Renal cortical epithelial cell (primary cell): ENCODE data around the gene CTAGE8. TPM values are rescaled to one million over a fixed set of nuclear protein-coding genes. Genes with fewer than 3 reads are reported as not detected.
"Not testable (repeated sequence)": the region's sequence is repeated elsewhere in the genome, so short reads cannot be mapped to it uniquely, and the experiment has no call there.

Source experiments
- DNase-seq: peaks from one replicate; pipeline ENCODE4 v3.0.0-alpha.2; 2011; ENCODE audit warnings: low read depth
- total RNA-seq: library from RNA; depleted of rRNA; stranded (reverse); fragments of >200 nt; gene quantifications from 2 replicates; pipeline ENCODE4 v1.2.3, GENCODE V29; 2014

Gene CTAGE8
- total RNA-seq = 2.3 and 3.9 TPM in 2 replicates

GRCh38 chr7:144269188-144269587, at the start of gene CTAGE8:
TSS of gene CTAGE8 (minus strand) at chr7:144269288. CDS start at chr7:144269250, 38 bp downstream.
- DNase-seq = not testable (repeated sequence)

GRCh38 chr7:144317537-144317936, 48.4 kb upstream of the CTAGE8 start:
- not testable (repeated sequence) for DNase-seq

- DNase-seq = not testable (repeated sequence)
These were observed 42.9 kb upstream of the CTAGE8 start, which contains the start of gene OR2A1 for GRCh38 chr7:144311872-144312469. TSS of gene OR2A1 (plus strand) at chr7:144312419. CDS start at chr7:144318125, 5,706 bp downstream.

GRCh38 chr7:144311218-144311617, 42.1 kb upstream of the CTAGE8 start:
- DNase-seq = not testable (repeated sequence)

GRCh38 chr7:144309702-144310101, 40.6 kb upstream of the CTAGE8 start:
- not testable (repeated sequence) for DNase-seq

GRCh38 chr7:144305156-144305555, 36.1 kb upstream of the CTAGE8 start:
- DNase-seq = not testable (repeated sequence)

GRCh38 chr7:144303607-144304006, 34.5 kb upstream of the CTAGE8 start:
- not testable (repeated sequence) for DNase-seq

GRCh38 chr7:144302578-144303303, 33.7 kb upstream of the CTAGE8 start:
- DNase-seq = not testable (repeated sequence)

- not testable (repeated sequence) for DNase-seq
These were observed 24.9 kb upstream of the CTAGE8 start for GRCh38 chr7:144293794-144294499.

- not testable (repeated sequence) for DNase-seq
These were observed 23.5 kb upstream of the CTAGE8 start for GRCh38 chr7:144292384-144293161.

GRCh38 chr7:144291607-144292006, 22.5 kb upstream of the CTAGE8 start:
- DNase-seq = not testable (repeated sequence)

- not testable (repeated sequence) for DNase-seq
These were observed 18.2 kb upstream of the CTAGE8 start for GRCh38 chr7:144287171-144287784.

GRCh38 chr7:144283716-144284115, 14.6 kb upstream of the CTAGE8 start:
- DNase-seq = not testable (repeated sequence)

GRCh38 chr7:144282490-144282889, 13.4 kb upstream of the CTAGE8 start:
- not testable (repeated sequence) for DNase-seq

- not testable (repeated sequence) for DNase-seq
These were observed 12.9 kb upstream of the CTAGE8 start for GRCh38 chr7:144281981-144282380.

GRCh38 chr7:144280010-144280409, 10.9 kb upstream of the CTAGE8 start:
- DNase-seq = not testable (repeated sequence)

- DNase-seq = not testable (repeated sequence)
These were observed 6.2 kb upstream of the CTAGE8 start for GRCh38 chr7:144275281-144275680.

GRCh38 chr7:144264692-144265091, 4.4 kb downstream of the CTAGE8 start, which contains the start of gene OR2A7:
TSS of gene OR2A7 (minus strand) at chr7:144264792. CDS start at chr7:144259628, 5,164 bp downstream.
- not testable (repeated sequence) for DNase-seq

GRCh38 chr7:144262128-144262527, 7.0 kb downstream of the CTAGE8 start:
- DNase-seq = not testable (repeated sequence)

- DNase-seq = not testable (repeated sequence)
These were observed 10.0 kb downstream of the CTAGE8 start for GRCh38 chr7:144259067-144259466.

- peak; percentile 35 for DNase-seq
These were observed 13.0 kb downstream of the CTAGE8 start for GRCh38 chr7:144256112-144256511.
